Hindlimb muscle (tissue), 1 donor: Measurements from ENCODE around the gene NFIC. TPM values are rescaled to one million over a fixed set of nuclear protein-coding genes. Genes with fewer than 3 reads are reported as not detected.
A peak's percentile ranks its signal among the peaks of the same experiment; 100 is the strongest.
"Not testable (repeated sequence)": the region's sequence is repeated elsewhere in the genome, so short reads cannot be mapped to it uniquely, and the experiment has no call there.

Experiments used
- DNase-seq: peaks from one replicate; pipeline ENCODE4 v3.0.0-alpha.2; 2013
- polyA plus RNA-seq: library from polyadenylated mRNA; unstranded; fragments of 120-200 nt; gene quantifications from one replicate; pipeline ENCODE4 v1.2.1, GENCODE V29; 2013; ENCODE audit not compliant: insufficient read length

The NFIC gene
- polyA plus RNA-seq, 1 donor, result 51.4 TPM

DNA sequence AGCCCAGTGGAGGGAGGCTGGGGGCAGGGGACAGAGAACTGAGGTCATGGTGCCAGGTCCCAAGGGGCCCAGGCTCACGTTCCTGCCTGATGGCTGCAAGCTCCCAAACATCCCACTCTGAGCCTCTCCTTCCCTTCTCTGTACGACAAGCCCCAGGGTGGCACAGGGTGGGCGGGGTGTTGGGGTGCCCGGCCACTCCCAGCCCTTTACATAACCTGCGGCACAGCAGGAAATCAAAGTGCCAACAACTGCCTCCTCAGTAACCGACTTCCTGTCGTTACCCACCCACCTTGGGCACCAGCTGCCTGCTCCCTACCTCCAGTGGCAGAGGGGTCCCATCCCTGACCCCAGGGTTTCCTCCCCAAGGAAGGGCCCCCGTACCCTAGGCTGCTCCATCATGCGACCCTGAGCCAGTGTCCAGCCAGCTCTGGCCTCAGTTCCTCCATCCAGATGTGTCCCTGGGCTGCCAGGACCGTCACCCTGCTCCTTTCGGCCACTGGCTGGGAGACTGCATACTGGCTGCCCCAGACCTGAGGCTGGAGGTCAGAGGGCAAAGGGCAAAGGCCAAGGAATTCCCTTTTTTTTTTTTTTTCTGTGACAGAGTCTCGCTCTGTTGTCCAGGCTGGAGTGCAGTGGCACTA, 27.7 kb upstream of the NFIC start:
- DNase-seq, result no peak

DNA sequence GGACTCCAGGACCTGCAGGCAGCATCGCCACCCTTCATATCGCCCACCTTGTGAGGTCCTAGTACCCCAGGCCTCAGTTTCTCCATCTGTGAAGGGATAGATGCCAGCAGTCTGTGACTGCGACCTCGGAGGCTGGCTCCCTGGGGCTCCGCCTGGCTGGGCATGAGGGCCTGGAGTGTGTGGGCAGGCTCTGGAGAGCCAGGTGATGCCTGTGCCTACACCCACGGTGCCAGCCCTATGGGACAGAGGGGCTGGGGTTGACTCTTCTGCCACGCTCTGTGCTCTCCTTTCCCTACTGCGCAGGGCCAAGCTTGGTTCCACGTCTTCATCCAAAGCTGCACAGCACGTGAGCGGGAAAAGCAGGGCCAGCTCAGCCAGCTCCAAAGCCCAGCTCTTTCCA, 26.0 kb upstream of the NFIC start:
- no peak for DNase-seq

DNA sequence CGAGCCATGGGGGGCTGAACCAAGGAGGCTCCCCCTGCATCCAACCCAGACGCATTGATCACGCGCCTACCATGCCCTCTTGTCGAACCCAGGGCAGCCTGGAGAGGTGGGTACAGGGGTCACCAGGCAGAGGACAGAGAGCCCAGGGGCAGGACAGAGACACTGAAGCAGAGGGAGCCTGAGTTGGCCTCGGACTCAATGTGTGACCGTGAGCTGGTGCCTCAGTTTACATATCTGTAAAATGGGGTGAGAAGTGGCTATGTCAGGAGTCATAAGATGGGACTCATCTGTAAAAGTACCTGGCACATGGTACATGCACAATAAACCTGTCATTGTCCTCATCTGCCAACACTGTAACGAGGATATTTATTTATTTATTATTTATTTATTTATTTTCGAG, 24.1 kb upstream of the NFIC start:
- no peak for DNase-seq

DNA sequence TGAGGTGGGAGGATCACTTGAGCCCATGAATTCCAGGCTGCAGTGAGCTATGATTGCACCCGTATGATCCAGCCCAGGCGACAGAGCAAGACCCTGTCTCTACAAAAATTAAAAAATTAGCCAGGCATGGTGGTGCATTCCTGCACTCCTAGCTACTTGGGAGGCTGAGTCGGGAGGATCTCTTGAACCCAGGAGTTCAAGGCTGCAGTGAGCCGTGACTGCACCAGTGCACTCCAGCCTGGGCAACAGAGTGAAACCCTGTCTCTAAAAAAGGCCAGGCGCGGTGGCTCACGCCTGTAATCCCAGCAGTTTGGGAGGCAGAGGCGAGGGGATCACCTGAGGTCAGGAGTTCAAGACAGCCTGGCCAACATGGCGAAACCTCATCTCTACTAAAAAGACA, 23.4 kb upstream of the NFIC start:
- not testable (repeated sequence) for DNase-seq

- DNase-seq, result peak; percentile 51
These were observed 22.5 kb upstream of the NFIC start for GRCh38 chr19:3343619-3344502.

DNA sequence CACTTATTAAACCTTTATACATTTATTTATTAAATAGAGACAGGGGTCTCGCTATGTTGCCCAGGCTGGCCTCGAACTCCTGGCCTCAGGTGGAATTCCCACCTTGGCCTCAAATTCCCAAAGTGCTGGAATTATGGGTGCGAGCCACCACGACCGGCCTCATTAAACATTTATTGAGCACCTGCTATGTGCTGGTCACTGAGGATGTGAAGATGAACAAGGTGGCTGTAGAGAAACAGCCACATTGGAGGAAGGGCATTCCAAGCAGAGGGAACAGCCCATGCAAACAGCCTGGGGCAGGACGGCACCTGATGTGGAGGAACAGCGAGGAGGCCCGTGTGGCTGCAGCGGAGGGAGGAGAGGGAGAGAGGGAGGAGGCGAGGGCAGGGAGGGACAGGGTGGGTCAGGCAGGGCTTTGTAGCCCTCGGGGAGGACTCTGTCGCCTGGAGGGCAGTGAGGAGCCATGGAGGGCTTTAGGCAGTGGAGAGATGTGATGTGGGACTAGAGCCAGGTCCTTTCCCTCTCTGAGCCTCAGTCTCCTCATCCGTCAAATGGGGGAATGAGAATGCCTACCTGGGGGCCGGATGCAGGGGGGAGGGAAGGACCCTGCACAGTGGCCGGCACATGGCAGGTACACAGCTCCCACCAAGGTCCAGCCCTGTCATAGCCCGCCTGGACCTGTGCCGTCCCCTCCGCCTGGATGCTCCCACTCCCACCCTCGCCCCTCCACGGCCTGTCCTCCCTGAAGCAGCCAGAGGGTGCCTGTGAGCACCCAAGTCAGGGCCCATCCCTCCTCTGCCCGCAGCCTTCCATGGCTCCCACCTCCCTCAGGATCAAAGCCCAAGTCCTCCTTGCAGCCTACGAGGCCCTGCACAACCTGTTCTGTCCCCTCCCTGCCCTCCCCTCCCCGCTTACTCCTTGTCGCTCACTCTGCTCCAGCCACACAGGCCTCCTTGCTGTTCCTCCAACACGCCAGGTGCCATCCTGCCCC, 21.5 kb upstream of the NFIC start:
- DNase-seq, result no peak

DNA sequence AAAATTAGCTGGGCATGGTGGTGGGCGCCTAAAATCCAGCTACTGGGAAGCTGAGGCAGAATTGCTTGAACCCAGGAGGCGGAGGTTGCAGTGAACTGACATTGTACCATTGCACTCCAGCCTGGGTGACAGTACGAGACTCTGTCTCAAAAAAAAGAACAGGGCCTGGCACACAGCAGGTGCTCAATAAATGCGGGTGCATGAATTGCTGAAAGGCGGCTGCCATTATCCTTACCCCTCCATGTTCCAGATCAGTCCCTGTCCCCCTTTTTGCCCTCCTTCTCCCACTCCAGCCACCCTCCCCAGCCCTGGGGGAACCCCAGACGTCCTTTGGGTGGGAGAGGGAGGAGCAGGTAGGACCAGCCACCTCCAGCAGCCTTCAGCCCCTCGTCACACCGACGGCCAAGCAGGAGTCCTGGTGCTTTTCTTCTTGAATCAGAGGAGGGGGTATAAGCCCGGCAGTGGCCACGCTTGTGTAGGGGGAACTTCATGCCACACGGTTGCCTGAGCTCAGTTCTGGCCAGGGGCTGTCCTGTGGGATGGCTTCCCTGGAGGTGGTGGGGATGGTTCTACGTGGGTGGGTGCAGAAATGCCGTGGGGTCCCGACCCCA, 20.4 kb upstream of the NFIC start:
- DNase-seq, result no peak

- no peak for DNase-seq
These were observed 19.6 kb upstream of the NFIC start for GRCh38 chr19:3346677-3347353.

GRCh38 chr19:3348042-3348441, 18.3 kb upstream of the NFIC start:
- no peak for DNase-seq

DNA sequence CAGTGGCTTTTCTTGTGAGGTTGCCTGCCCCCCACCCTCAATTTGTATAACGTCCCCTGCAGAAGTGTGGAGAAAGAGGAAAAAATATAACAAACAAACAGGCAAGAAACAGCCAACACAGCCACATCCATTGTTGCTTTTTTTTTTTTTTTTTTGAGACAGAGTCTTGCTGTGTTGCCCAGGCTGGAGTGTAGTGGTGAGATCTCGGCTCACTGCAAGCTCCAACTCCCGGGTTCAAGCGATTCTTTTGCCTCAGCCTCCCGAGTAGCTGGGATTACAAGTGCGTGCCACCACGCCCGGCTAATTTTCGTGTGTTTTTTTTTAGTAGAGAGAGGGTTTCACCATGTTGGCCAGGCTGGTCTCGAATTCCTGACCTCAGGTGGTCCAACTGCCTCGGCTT, 17.9 kb upstream of the NFIC start:
- DNase-seq, result not testable (repeated sequence)

DNA sequence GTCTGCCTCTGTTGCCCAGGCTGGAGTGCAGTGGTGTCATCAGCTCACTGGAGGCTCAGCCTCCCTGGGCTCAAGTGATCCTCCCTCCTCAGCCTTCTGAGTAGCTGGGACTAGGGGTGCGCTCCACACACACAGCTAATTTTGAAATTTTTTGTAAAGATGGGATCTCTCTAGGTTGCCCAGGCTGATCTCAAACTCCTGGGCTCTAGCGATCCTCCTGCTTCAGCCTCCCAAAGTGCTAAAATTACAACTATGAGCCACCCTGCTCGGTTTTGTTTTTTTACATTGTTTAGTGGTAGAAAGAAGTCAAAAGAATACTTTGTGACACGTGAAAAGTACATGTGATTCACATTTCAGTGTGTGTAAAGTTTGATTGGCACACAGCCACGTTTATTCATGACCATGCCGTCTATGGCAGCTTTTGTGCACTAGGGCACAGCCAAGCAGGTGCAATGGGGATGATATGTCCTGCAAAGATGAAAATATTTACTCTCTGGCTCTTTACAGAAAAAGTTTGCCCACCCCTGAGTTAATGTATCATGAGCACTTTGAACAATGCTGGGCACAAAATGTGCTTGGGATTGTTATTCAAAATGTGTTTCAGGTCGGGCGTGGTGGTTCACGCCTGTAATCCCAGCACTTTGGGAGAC, 16.2 kb upstream of the NFIC start:
- DNase-seq, result no peak

GRCh38 chr19:3351702-3352447, 14.5 kb upstream of the NFIC start:
- DNase-seq, result no peak

- DNase-seq, result no peak
These were observed 12.9 kb upstream of the NFIC start for GRCh38 chr19:3353493-3353892.

DNA sequence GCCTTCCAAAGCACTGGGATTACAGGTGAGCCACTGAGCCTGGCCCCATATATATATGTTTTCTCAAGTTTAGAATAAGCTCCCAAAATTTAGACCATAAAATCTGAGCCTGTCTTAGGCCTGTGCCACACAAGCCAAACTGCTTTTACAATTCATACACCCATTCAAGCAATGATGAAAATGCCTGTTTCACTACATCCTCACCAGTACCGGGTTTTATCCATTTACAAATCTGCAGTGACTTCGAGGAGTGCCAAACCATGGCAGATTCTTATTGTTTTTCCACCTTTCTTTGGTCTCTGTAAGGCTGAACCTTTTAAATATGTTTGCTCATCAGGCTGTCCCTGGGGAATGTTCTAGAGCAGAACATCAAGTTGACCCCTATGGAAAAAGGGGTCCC, 9.6 kb upstream of the NFIC start:
- DNase-seq, result no peak

DNA sequence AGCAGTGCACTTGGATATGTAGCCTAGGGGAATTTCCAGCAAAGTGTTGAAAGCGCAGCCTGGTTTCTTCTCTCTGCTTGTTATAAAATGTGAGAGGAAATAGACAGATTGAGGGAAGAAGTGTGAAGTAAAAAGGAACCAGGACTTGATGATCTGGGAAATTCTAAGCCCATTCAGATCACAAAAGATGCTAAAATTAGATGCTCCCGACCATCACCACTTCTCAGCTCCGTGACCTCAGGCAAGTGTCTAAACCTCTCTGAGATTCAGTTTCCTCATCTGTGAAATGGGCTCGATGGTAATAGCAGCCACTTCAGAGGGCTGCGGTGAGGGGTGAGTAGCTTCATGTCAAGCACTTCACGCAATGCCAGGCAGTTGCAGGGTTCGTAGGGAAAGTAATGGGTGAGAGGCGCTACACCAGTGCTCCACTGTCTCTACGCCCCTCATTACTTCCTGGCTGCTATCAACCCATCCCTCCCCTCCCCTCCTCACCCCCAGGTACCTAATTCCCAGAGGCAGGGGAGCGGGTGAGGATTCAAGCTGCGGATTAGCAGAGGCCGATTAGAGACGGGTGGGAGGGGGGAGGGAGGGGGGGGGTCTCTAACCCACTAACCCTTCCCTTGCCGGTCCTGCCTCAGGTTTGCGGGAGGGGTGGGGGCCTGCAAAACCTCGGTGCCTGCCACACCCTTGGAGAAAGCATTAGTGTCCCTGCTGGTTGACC, 9.0 kb upstream of the NFIC start:
- no peak for DNase-seq

DNA sequence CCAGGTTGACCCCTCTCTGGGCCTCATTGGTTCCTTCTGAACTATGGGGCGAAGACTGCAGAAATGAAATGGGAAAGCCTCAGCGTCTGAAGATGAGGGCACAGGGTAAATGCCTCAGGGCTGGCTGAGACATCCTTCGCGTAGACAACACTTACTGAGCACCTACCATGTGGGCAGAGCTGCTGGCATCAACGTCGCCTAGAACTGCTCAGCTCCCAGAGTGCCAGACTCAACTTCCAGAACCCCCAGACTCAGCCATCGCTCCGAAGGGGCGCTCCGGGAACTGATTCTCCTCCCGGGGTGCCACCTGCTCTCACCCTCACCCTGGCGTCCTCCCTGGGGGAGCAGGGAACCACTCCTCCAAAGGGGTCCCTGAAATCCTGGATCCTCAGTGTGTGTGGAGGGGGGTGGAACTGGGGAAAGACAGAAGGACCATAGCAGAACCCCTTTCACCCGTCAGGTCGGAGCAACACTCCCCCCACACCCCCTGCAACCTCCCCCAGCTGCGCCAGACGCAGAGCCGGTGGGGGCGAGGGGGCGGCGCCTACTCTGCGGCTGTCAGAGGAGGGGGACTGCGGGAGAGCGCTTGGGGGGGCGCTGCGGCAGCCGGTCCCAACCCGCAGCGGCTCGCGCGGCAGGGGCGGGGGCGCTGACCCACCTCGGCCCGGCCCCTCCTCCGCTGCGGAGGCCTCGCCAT, 8.2 kb upstream of the NFIC start:
- no peak for DNase-seq

DNA sequence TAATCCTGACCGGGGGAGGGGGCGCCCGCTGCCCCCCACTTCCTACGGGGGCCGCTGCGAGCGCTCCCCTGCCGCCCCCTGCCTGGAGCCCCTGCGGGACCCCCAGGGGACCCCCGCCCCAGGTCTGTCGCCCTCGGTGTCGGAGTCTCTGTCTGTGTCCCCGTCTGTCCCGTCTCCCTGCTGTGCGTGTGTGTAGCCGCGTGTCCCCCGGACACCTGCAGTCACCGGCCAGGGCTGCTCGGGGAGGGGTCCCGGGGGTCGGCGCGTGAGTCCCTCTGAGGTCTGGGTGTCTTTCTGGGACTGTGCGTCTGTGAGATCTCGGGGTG, 7.7 kb upstream of the NFIC start:
- DNase-seq, result no peak

- peak; percentile 82 for DNase-seq
These were observed 7.1 kb upstream of the NFIC start for GRCh38 chr19:3359015-3359918.
